ENCODE data around the gene DACT1.
"Not testable (repeated sequence)": the region's sequence is repeated elsewhere in the genome, so short reads cannot be mapped to it uniquely, and the experiment has no call there.

The DACT1 gene

GRCh38 chr14:58637391-58638230 lies at the start of gene DACT1:
DACT1 (plus strand) TSS chr14:58637962; CDS start chr14:58638203, 241 bp downstream.
- DNase-seq, result peak; percentile 21 to 35

DNA sequence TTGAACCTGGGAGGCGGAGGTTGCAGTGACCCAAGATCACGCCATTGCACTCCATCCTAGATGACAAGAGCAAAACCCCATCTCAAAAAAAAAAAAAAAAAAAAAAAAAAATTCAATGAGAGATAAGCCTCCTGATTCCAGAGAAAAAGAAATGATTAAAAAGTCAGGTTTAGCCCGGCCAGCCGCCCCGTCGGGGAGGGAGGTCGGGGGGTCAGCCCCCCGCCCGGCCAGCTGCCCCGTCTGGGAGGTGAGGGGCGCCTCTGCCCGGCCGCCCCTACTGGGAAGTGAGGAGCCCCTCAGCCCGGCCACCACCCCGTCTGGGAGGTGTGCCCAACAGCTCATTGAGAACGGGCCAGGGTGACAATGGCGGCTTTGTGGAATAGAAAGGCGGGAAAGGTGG lies 49.4 kb upstream of the DACT1 start:
- not testable (repeated sequence) for DNase-seq

DNA sequence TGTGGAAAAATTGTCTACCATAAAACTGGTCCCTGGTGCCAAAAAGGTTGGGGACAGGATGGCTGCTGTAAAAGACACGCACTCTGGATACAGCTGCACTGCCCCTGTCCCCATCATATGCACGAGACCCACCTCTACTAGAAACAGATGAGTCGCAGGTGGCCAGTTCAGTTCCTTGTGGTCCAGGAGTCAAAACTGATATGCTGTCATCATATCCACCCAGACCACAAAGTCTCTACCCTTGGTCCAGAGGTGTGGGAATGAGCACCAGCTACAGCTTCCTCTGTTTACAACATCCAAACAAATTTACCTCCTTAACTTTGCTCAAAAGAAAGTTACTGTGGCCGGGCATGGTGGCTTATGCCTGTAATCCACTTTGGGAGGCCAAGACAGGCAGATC lies 43.8 kb upstream of the DACT1 start:
- no peak for DNase-seq

GRCh38 chr14:58597041-58597440 lies 40.7 kb upstream of the DACT1 start:
- DNase-seq, result no peak

DNA sequence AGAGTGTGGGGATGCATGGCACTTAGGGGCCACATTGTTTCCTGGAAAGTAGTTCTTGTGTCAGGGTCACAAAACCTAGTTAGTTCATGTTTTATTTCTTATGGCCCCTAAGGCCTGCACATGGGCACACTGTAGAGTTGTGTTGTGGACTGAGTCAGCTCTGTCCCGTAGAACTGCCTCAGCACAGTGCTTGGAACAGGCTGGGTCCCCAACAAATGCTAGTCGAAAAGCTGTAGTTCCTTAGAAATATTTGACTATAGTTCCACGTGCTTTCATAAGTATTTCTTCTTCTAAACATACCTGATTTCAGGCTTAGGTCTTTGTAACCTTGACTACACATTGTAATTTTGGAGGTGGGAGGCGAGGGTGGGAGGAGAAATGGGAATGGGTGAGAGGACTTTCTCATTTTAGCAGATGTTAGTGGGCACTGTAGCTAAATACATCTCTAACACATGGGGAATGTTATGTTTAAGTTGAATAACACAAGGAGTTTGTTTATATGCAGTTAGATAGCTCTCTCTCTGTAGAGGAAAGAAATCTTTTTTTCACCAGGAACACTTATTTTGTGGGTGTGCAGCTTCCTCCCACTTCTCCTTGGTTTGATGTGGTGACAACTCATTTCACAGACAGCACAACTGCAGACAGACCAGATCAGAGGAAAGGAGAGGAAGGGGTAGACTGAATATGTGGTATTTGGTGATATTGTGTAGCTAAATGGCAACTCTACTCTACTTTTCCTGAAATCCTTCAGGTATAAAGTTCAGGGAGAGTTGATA lies 39.5 kb upstream of the DACT1 start:
- no peak for DNase-seq

- no peak for DNase-seq
These were observed 38.8 kb upstream of the DACT1 start for GRCh38 chr14:58598804-58599525.

GRCh38 chr14:58599707-58600106 lies 38.1 kb upstream of the DACT1 start:
- no peak for DNase-seq

GRCh38 chr14:58605465-58605864 lies 32.3 kb upstream of the DACT1 start:
- peak in 1 of 2 experiments; percentile 2 for DNase-seq

GRCh38 chr14:58607131-58607951 lies 30.4 kb upstream of the DACT1 start:
- no peak for DNase-seq

DNA sequence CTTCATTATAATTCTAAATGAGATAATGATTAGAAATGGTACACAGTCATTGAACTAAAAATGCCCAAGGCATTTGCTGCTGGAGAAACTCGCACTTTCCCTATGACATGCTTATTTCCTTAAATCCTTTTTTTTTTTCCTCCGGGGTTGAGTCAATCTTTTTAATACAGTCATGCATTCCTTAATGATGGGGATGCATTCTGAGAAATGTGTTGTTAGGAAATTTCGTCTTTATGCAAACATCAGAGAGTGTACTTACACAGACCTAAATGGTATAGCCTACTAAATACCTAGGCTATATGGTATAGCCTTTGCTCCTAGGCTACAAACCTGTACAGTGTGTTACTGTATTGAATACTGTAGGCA lies 29.8 kb upstream of the DACT1 start:
- no peak for DNase-seq

GRCh38 chr14:58617619-58618018 lies 20.1 kb upstream of the DACT1 start:
- DNase-seq, result no peak

DNA sequence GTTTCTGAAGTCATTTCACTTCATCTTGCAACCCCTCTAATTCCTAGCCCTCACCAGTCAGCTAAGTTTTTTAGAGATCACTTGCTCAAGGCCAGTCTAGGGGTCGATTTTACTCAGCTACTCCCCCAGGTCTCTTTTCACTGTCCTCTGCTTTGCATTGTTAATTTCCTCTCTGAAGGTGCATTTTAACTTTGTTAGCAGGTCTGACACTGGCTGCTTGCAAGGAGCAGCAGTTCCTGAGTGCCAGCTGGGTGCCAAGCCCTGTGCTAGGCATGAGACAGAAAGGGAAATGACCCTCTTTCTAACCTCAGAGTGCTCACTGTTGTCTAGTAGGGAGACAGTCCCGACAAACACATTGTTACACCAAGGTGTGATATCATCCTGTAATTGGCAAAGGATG lies 17.8 kb upstream of the DACT1 start:
- DNase-seq, result no peak

DNA sequence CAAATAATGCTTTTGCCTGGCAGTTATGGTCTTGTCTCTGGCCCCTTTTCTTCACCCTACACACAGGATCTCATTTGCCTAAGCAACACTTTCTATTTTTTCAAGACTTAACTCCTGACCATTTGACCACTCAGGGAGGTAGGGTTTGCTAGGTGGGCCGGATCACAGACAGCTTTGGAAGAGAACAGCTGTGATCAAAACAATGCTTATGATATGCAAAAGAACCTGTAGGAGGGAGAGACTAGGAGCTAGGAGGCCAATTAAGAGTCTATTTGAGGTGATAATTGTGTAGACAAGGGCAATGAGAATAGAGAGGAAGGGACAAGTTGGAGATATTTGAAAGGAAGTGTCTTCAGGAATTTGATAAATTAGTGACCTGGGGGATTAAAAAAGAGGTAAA lies 12.3 kb upstream of the DACT1 start:
- DNase-seq, result no peak

- no peak for DNase-seq
These were observed 11.3 kb upstream of the DACT1 start for GRCh38 chr14:58626431-58626831.

- no peak for DNase-seq
These were observed 9.4 kb upstream of the DACT1 start for GRCh38 chr14:58628406-58628805.

- no peak for DNase-seq
These were observed 8.5 kb upstream of the DACT1 start for GRCh38 chr14:58629281-58629680.

- DNase-seq, result no peak
These were observed 6.0 kb upstream of the DACT1 start for GRCh38 chr14:58631732-58632131.

DNA sequence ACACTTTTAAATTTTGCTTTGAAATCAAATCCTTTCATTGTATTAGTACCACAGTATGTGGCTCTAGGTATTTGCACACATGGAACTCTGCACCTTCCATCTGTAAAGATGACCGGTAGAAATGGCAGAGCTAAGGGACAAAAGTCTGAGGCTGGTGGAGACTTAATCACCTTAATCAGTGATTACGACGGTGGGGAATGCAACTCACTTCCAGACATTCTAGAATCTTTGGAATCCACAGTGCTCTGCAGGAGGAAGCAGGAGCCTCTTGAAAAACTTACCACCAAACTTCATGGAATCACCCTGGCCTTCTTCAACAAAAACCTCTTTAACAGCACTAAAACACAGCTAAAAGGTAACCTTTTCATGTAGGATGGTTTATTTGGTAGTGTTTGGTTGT lies 3.9 kb upstream of the DACT1 start:
- DNase-seq, result no peak

GRCh38 chr14:58634406-58635090 lies 3.2 kb upstream of the DACT1 start:
- DNase-seq, result no peak

GRCh38 chr14:58635091-58635830 lies 2.5 kb upstream of the DACT1 start:
- DNase-seq, result no peak

DNA sequence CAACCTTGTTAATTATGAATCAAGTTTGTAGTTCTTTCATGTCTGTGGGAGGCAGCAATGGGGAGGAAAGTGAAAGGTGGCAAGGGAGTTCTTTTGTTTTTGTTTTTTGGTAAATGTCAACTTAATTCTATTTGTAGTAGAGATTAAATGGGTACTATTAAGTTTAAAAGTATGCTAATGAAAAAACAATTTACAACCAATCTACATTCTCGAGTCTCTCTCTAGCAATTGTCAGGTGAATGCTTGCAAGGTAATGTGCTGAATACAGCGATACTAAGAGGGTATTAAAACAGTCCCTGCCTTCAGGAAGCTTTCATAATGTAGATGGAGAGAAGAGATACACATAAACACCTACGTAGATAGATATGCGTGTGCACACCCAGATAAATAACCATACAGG lies 1.6 kb upstream of the DACT1 start:
- DNase-seq, result no peak
